HL-60 (cell line): ENCODE data around the gene RAD9A.

Experiments
- POLR2AphosphoS5 ChIP-seq: IDR thresholded peaks from 2 replicates; pipeline ENCODE4 v1.6.1; 2012; ENCODE audit warnings: low read depth
- TF ChIP-seq, protein P1 (sequence below): IDR thresholded peaks from one replicate; pipeline ENCODE4 v1.5.1; 2011; ENCODE audit warnings: low read length, control low read depth, inconsistent platforms; ENCODE audit not compliant: insufficient read depth

DNA sequence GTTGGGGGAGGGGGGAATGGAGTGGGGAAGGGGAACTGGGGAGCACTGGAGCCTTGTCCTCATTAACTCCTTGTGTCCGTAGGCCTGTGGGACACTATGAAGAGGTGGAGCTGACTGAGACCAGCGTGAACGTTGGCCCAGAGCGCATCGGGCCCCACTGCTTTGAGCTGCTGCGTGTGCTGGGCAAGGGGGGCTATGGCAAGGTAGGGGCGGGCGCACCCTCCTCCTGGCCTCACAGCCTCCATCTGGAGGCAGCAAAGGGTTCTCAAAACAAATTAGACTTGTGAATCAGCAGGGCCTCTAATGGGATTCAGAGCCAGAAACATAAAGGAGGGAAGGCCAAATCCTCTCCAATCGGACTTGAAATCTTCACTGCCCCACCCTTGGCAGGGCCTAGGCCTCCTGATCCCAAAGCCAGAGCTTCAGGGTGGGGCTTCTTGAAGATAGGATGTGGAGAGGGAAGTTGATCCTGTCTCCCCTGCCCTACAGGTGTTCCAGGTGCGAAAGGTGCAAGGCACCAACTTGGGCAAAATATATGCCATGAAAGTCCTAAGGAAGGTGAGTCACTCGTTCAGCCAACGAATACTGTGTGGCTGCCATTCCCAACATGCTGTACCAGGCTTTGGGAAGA, 37.4 kb downstream of the RAD9A start:
- TF ChIP-seq, protein P1, sequence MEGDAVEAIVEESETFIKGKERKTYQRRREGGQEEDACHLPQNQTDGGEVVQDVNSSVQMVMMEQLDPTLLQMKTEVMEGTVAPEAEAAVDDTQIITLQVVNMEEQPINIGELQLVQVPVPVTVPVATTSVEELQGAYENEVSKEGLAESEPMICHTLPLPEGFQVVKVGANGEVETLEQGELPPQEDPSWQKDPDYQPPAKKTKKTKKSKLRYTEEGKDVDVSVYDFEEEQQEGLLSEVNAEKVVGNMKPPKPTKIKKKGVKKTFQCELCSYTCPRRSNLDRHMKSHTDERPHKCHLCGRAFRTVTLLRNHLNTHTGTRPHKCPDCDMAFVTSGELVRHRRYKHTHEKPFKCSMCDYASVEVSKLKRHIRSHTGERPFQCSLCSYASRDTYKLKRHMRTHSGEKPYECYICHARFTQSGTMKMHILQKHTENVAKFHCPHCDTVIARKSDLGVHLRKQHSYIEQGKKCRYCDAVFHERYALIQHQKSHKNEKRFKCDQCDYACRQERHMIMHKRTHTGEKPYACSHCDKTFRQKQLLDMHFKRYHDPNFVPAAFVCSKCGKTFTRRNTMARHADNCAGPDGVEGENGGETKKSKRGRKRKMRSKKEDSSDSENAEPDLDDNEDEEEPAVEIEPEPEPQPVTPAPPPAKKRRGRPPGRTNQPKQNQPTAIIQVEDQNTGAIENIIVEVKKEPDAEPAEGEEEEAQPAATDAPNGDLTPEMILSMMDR = no peak
- TF ChIP-seq POLR2AphosphoS5 = no peak
